ENCODE measurements around the gene WDR91.

WDR91 gene

DNA sequence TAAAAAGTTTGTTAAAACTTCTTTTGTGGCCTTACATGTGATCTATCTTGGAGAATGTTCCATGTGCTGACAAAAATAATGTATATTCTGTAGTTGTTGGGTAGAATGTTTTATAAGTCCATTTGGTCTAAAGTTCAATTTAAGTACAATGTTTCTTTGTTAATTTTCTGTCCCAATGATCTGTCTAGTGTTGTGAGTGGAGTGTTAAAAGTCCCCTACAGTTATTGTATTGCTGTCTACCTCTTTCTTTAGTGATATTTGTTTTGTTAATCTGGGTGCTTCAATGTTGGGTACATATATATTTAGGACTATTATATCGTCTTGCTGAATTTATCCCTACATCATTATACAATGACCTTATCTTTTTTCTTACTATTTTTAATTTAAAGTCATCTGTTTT is 56.6 kb downstream of the WDR91 start:
- TF ChIP-seq, protein P1, sequence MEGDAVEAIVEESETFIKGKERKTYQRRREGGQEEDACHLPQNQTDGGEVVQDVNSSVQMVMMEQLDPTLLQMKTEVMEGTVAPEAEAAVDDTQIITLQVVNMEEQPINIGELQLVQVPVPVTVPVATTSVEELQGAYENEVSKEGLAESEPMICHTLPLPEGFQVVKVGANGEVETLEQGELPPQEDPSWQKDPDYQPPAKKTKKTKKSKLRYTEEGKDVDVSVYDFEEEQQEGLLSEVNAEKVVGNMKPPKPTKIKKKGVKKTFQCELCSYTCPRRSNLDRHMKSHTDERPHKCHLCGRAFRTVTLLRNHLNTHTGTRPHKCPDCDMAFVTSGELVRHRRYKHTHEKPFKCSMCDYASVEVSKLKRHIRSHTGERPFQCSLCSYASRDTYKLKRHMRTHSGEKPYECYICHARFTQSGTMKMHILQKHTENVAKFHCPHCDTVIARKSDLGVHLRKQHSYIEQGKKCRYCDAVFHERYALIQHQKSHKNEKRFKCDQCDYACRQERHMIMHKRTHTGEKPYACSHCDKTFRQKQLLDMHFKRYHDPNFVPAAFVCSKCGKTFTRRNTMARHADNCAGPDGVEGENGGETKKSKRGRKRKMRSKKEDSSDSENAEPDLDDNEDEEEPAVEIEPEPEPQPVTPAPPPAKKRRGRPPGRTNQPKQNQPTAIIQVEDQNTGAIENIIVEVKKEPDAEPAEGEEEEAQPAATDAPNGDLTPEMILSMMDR (IDR thresholded peaks at IDR 0.05) = no peak
- Histone ChIP-seq H3K4me1 (ENCODE audit: control insufficient read depth in 1 of 2, insufficient read depth in 1 of 2, low read depth in 1 of 2, low read length in 1 of 2) (peaks cover 40 to 68% of the 10 kb centered on the region in 2 experiments), H3K4me3 (ENCODE audit: low read depth in 1 of 2, low read length in 1 of 2) (no peak overlapping the region), H3K36me3 (peaks cover 38% of the 10 kb centered on the region), H3K27ac (no peak overlapping the region), H3K9me3 (no peaks in the 10 kb centered on the region), H3K27me3 (no peaks in the 10 kb centered on the region)

DNA sequence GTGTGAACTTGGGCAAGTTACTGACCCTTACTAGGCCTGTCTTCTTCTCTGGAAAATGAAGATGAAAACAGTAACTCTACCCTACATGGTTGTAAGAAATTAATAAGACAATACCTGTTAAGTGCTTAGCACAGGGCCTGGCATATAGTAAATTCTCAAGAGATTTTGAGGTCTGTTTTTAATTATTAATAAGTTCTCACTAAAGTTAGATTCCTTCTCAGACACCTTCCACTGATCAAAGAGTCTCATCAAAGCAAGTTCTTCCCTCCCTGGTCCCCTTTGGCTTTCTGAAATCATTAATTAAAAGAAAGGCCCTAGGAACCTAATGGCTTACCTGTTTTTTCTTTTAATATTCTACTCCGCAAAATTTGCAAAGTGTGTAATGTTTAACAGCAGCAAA is 58.9 kb downstream of the WDR91 start:
- H3K4me3 ChIP-seq (ENCODE audit: low read depth in 1 of 2, low read length in 1 of 2) = peak overlapping the region; percentile 79 to 89
- H3K27ac ChIP-seq = peak overlapping the region; percentile 93
- H3K9me3 ChIP-seq = no peaks in the 10 kb centered on the region
- peaks cover 46 to 50% of the 10 kb centered on the region in 2 experiments for H3K4me1 ChIP-seq (ENCODE audit: control insufficient read depth in 1 of 2, insufficient read depth in 1 of 2, low read depth in 1 of 2, low read length in 1 of 2)
- peaks cover 27% of the 10 kb centered on the region for H3K36me3 ChIP-seq
- TF ChIP-seq, protein P1 (IDR thresholded peaks at IDR 0.05) = no peak
- no peaks in the 10 kb centered on the region for H3K27me3 ChIP-seq

DNA sequence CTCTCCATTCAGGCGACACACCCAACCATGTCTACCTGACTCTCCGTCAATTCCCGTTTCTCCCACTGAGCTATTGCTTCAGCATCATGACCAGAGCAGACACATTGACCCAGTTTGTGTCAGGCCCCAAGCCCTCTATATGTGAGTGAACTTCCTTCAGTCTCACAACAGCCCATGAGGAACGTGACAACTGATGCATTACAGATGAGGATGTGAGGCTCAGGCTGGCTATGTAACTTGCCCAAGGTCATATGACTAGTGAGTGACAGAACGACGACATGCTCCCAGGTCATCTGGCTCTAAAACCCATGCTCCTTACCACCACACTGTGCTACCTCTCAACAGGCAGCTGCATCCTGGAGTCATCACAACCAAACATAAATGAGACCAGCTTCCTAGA is 59.8 kb downstream of the WDR91 start:
- no peaks in the 10 kb centered on the region for H3K27me3 ChIP-seq
- peaks cover 53 to 59% of the 10 kb centered on the region in 2 experiments for H3K4me1 ChIP-seq (ENCODE audit: control insufficient read depth in 1 of 2, insufficient read depth in 1 of 2, low read depth in 1 of 2, low read length in 1 of 2)
- peaks cover 17% of the 10 kb centered on the region for H3K36me3 ChIP-seq
- no peaks in the 10 kb centered on the region for H3K9me3 ChIP-seq
- TF ChIP-seq, protein P1 (IDR thresholded peaks at IDR 0.05) = no peak
- H3K4me3 ChIP-seq (ENCODE audit: low read depth in 1 of 2, low read length in 1 of 2) = peak overlapping the region; percentile 79 to 89
- peak overlapping the region; percentile 93 for H3K27ac ChIP-seq

DNA sequence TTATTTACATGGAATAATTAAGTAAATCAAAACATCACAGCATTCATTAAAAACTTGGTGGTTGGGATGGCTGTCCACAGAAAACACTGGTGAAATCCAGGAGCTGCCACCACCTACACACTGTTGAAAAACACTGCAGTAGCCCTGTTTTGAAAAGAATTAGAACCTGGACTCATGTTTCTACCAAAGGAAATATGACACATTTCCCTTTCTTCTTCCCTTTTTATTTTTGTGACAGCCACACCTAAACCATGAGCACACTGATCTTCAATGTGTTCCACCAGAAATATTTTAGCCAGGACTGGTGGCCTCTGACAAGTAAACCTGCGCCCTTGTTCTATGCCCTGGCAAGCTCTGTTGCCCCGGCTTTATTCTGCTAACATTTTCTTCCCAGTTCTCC is 60.2 kb downstream of the WDR91 start:
- no peaks in the 10 kb centered on the region for H3K27me3 ChIP-seq
- peak overlapping the region; percentile 79 to 89 for H3K4me3 ChIP-seq (ENCODE audit: low read depth in 1 of 2, low read length in 1 of 2)
- H3K27ac ChIP-seq = peak overlapping the region; percentile 93
- peaks cover 17% of the 10 kb centered on the region for H3K36me3 ChIP-seq
- H3K9me3 ChIP-seq = no peaks in the 10 kb centered on the region
- TF ChIP-seq, protein P1 (IDR thresholded peaks at IDR 0.05) = no peak
- H3K4me1 ChIP-seq (ENCODE audit: control insufficient read depth in 1 of 2, insufficient read depth in 1 of 2, low read depth in 1 of 2, low read length in 1 of 2) = peaks cover 57 to 60% of the 10 kb centered on the region in 2 experiments

DNA sequence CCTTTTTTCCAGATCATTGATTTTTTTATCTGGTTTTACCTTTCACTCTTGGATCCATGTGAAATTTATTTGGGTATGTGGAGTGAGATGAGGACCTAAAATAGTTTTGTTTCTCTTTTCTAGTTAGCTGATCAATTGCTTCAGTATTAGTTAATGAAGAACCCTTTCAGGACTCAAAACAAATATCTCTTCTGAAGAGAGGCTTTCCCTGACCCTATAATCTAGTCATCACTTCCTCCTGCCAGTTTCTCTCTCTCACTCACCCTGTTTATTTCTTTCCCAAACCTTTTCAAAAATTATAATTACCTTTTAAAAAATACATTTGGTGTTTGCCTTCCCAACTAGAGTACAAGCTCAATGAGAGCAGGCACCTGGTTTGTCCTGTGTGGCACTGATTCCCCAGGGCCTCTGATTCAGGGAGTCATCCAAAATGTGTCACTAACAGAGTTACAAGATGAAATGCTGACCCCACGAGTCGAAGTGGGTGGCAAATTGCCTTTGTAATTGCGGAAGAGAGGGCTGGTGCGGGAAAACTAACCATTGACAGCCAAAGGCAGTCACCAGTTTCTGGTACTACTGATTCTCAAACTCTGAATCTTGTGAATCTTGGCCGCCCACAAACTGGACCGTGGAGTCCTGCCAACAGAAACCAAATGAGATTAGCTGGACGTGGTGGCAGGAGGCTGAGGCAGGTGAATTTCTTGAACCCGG is 61.1 kb downstream of the WDR91 start:
- peak overlapping the region; percentile 79 to 89 for H3K4me3 ChIP-seq (ENCODE audit: low read depth in 1 of 2, low read length in 1 of 2)
- H3K4me1 ChIP-seq (ENCODE audit: control insufficient read depth in 1 of 2, insufficient read depth in 1 of 2, low read depth in 1 of 2, low read length in 1 of 2) = peaks cover 57 to 60% of the 10 kb centered on the region in 2 experiments
- H3K27ac ChIP-seq = peak overlapping the region; percentile 93
- H3K9me3 ChIP-seq = no peaks in the 10 kb centered on the region
- no peaks in the 10 kb centered on the region for H3K27me3 ChIP-seq
- H3K36me3 ChIP-seq = peaks cover 17% of the 10 kb centered on the region
- TF ChIP-seq, protein P1 (IDR thresholded peaks at IDR 0.05) = no peak

All from neutrophil (primary cell).